Measurements from ENCODE around the gene TUBB. TPM values are rescaled to one million over a fixed set of nuclear protein-coding genes. Genes with fewer than 3 reads are reported as not detected.

Gene TUBB
- total and polyA plus RNA-seq, 9 of the 15 experiments (the other 6 are each of a cell fraction or from before 2014, with no cell fraction given) = 971 to 2,870 (median 1,478) TPM

DNA sequence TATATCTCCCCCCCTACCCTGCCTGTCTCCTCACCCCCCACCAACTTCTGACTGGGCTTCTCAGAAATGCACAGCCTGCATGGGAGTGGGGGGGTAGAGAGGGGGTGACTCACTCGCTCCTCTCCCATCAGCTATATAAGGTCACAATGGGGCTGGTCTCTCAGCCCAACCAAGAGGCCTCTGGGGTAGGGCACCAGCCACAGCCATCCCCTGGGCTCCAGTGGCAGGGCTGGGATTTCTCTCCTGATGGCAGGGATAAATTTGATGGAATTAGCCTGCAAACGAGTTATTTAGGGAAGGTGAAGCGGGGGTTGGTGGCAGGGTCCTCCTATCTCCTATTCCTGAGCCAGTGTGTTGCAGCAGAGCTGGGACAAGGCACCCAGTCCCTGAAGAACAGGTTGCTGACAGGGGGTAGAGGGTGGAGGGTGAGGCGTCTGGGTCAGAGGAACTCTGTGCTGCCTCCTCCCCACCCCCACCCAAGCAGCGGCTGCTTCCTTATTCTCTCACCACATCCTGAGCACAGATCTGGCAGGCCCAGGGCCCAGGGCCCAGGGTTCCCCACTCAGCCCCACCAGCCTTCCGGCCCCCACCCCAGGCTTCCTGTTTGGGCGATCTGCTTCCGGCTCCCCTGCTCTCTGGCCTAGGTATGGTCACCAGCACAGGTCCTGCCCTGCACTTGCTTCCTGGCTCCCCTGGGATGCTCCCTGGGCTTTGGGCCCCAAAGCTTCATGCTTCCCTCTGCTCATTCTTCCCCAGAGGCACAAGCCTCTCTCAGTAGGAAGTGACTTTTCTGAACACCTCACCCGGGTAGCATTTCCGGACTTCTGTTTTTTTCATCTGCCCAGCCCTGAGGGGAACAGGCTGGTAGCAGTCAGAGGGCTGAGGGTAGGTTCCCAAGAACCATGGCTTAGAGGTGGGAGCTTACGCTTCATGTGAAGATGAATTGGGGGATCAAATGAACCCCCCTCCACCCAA is 37.7 kb upstream of the TUBB start (continued):
- TF ChIP-seq JUND (IDR thresholded peaks at IDR 0.05; ENCODE audit: borderline replicate concordance, low read depth, low read length) (peak; percentile 99), JUND (tag; IDR thresholded peaks at IDR 0.05; ENCODE audit: borderline replicate concordance, low read depth, low read length) (peak; percentile 93), ZNF263 (CRISPR knock-in tag; IDR thresholded peaks at IDR 0.05; ENCODE audit: borderline replicate concordance) (peak; percentile 31; the same call in 1 of the 2 replicates), XRCC5 (IDR thresholded peaks at IDR 0.05; ENCODE audit: low read depth, low read length) (peak; percentile 17; the same call in 1 of the 2 replicates), GABPB2 (CRISPR knock-in tag; conservative IDR thresholded peaks at IDR 0.05) (no peak), CCNT2 (IDR thresholded peaks at IDR 0.05; ENCODE audit: borderline replicate concordance, extremely low read depth, insufficient read length, low read depth, low read length) (peak; percentile 77), ZKSCAN1 (IDR thresholded peaks at IDR 0.05; ENCODE audit: low read depth, low read length) (peak; percentile 31; the same call in 1 of the 2 replicates), ZNF551 (CRISPR knock-in tag; IDR thresholded peaks at IDR 0.05) (no peak), TAL1 (IDR thresholded peaks at IDR 0.05) (no peak), CHD4 (IDR thresholded peaks at IDR 0.05; ENCODE audit: insufficient read depth, insufficient replicate concordance, low read depth, low read length, poor library complexity, severe bottlenecking) (peak; percentile 78), TBP (optimal IDR thresholded peaks at IDR 0.05; ENCODE audit: low read depth, low read length) (peak; percentile 62), SMARCA4 (IDR thresholded peaks at IDR 0.05) (peak; percentile 86)
- TF ChIP-seq, protein P1, sequence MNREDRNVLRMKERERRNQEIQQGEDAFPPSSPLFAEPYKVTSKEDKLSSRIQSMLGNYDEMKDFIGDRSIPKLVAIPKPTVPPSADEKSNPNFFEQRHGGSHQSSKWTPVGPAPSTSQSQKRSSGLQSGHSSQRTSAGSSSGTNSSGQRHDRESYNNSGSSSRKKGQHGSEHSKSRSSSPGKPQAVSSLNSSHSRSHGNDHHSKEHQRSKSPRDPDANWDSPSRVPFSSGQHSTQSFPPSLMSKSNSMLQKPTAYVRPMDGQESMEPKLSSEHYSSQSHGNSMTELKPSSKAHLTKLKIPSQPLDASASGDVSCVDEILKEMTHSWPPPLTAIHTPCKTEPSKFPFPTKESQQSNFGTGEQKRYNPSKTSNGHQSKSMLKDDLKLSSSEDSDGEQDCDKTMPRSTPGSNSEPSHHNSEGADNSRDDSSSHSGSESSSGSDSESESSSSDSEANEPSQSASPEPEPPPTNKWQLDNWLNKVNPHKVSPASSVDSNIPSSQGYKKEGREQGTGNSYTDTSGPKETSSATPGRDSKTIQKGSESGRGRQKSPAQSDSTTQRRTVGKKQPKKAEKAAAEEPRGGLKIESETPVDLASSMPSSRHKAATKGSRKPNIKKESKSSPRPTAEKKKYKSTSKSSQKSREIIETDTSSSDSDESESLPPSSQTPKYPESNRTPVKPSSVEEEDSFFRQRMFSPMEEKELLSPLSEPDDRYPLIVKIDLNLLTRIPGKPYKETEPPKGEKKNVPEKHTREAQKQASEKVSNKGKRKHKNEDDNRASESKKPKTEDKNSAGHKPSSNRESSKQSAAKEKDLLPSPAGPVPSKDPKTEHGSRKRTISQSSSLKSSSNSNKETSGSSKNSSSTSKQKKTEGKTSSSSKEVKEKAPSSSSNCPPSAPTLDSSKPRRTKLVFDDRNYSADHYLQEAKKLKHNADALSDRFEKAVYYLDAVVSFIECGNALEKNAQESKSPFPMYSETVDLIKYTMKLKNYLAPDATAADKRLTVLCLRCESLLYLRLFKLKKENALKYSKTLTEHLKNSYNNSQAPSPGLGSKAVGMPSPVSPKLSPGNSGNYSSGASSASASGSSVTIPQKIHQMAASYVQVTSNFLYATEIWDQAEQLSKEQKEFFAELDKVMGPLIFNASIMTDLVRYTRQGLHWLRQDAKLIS (CRISPR knock-in tag; IDR thresholded peaks at IDR 0.05) = peak; percentile 58
- TF ChIP-seq, protein P2, sequence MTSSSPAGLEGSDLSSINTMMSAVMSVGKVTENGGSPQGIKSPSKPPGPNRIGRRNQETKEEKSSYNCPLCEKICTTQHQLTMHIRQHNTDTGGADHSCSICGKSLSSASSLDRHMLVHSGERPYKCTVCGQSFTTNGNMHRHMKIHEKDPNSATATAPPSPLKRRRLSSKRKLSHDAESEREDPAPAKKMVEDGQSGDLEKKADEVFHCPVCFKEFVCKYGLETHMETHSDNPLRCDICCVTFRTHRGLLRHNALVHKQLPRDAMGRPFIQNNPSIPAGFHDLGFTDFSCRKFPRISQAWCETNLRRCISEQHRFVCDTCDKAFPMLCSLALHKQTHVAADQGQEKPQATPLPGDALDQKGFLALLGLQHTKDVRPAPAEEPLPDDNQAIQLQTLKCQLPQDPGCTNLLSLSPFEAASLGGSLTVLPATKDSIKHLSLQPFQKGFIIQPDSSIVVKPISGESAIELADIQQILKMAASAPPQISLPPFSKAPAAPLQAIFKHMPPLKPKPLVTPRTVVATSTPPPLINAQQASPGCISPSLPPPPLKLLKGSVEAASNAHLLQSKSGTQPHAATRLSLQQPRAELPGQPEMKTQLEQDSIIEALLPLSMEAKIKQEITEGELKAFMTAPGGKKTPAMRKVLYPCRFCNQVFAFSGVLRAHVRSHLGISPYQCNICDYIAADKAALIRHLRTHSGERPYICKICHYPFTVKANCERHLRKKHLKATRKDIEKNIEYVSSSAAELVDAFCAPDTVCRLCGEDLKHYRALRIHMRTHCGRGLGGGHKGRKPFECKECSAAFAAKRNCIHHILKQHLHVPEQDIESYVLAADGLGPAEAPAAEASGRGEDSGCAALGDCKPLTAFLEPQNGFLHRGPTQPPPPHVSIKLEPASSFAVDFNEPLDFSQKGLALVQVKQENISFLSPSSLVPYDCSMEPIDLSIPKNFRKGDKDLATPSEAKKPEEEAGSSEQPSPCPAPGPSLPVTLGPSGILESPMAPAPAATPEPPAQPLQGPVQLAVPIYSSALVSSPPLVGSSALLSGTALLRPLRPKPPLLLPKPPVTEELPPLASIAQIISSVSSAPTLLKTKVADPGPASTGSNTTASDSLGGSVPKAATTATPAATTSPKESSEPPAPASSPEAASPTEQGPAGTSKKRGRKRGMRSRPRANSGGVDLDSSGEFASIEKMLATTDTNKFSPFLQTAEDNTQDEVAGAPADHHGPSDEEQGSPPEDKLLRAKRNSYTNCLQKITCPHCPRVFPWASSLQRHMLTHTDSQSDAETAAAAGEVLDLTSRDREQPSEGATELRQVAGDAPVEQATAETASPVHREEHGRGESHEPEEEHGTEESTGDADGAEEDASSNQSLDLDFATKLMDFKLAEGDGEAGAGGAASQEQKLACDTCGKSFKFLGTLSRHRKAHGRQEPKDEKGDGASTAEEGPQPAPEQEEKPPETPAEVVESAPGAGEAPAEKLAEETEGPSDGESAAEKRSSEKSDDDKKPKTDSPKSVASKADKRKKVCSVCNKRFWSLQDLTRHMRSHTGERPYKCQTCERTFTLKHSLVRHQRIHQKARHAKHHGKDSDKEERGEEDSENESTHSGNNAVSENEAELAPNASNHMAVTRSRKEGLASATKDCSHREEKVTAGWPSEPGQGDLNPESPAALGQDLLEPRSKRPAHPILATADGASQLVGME (CRISPR knock-in tag; IDR thresholded peaks at IDR 0.05) = no peak
- TF ChIP-seq, protein P3, sequence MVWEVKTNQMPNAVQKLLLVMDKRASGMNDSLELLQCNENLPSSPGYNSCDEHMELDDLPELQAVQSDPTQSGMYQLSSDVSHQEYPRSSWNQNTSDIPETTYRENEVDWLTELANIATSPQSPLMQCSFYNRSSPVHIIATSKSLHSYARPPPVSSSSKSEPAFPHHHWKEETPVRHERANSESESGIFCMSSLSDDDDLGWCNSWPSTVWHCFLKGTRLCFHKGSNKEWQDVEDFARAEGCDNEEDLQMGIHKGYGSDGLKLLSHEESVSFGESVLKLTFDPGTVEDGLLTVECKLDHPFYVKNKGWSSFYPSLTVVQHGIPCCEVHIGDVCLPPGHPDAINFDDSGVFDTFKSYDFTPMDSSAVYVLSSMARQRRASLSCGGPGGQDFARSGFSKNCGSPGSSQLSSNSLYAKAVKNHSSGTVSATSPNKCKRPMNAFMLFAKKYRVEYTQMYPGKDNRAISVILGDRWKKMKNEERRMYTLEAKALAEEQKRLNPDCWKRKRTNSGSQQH (CRISPR knock-in tag; IDR thresholded peaks at IDR 0.05) = peak; percentile 6; the same call in 1 of the 2 replicates

All from K562 (cell line).